ENCODE results near the gene HDLBP. TPM values are rescaled to one million over a fixed set of nuclear protein-coding genes. Genes with fewer than 3 reads are reported as not detected.

Gene HDLBP
- total and polyA plus RNA-seq, 10 donors = 46.1 to 333 (median 244) TPM

- Histone ChIP-seq H3K27me3 (replicated peaks in 1 of 7) (no peaks in the 10 kb centered on the region), H3K4me3 (no peak overlapping the region), H3K9me3 (no peaks in the 10 kb centered on the region), H3K27ac (peak overlapping the region in 6 of 8 donors; percentile 0 to 64 (median 52)), H3K36me3 (peaks cover 0 to 6% (median 0%) of the 10 kb centered on the region in 6 donors), H3K4me1 (peaks cover 26 to 99% (median 66%) of the 10 kb centered on the region in 6 donors)
- TF ChIP-seq CTCF (IDR thresholded peaks at IDR 0.05 in 8 of 11, conservative IDR thresholded peaks at IDR 0.05 in 3 of 11) (no peak), POLR2A (IDR thresholded peaks at IDR 0.05) (no peak), POLR2AphosphoS5 (IDR thresholded peaks at IDR 0.05) (no peak)
- intact Hi-C loops (cut with DNase I; ENCODE audit: low total_unique reads) = no loop called here
- no peak for DNase-seq
- WGBS, 5 donors = 87 to 95% (median 90%) methylated on average over 18 of the region's 18 CpGs
Observed at GRCh38 chr2:241308832-241309500, 6.5 kb downstream of the HDLBP start.

GRCh38 chr2:241308267-241308666, 7.2 kb downstream of the HDLBP start:
- H3K27me3 ChIP-seq (replicated peaks in 1 of 7) = no peaks in the 10 kb centered on the region
- no peaks in the 10 kb centered on the region for H3K9me3 ChIP-seq
- H3K4me1 ChIP-seq = peaks cover 23 to 99% (median 60%) of the 10 kb centered on the region in 6 donors
- intact Hi-C loops (cut with DNase I; ENCODE audit: low total_unique reads) = no loop called here
- H3K27ac ChIP-seq = no peak overlapping the region
- H3K4me3 ChIP-seq = no peak overlapping the region
- DNase-seq = no peak
- no peak for TF ChIP-seq POLR2A (IDR thresholded peaks at IDR 0.05)
- TF ChIP-seq CTCF (IDR thresholded peaks at IDR 0.05 in 8 of 11, conservative IDR thresholded peaks at IDR 0.05 in 3 of 11) = no peak
- no peak for TF ChIP-seq POLR2AphosphoS5 (IDR thresholded peaks at IDR 0.05)
- WGBS, 5 donors = 82 to 96% (median 87%) methylated on average over 5 of the region's 5 CpGs
- H3K36me3 ChIP-seq = peaks cover 0 to 6% (median 0%) of the 10 kb centered on the region in 6 donors

DNA sequence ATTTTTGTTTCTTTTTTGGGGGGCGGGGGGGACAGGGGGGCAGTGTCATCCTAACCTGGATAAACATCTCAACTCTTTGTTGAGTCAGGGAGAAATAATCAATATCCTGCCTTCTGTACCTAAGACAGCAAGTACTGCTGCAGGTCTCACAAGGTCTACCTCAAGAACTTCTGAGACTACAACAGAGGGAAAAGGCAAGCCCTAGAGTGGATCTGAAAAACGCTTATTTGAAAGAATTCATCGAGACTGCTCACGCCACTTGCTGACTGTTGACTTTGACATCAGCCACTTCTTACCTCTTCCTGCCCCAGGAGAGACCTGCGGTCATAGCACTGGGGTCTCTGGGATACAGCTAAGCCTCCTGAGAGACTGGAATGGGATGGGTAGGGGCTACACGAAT, 8.4 kb downstream of the HDLBP start:
- no peak for DNase-seq
- 71 to 91% (median 88%) methylated on average over 6 of the region's 6 CpGs for WGBS, 5 donors
- no peak overlapping the region for H3K27ac ChIP-seq
- no peaks in the 10 kb centered on the region for H3K9me3 ChIP-seq
- H3K4me3 ChIP-seq = no peak overlapping the region
- H3K36me3 ChIP-seq = peaks cover 0 to 6% (median 0%) of the 10 kb centered on the region in 6 donors
- peaks cover 22 to 99% (median 55%) of the 10 kb centered on the region in 6 donors for H3K4me1 ChIP-seq
- intact Hi-C loops (cut with DNase I; ENCODE audit: low total_unique reads) = no loop called here
- TF ChIP-seq CTCF (IDR thresholded peaks at IDR 0.05 in 8 of 11, conservative IDR thresholded peaks at IDR 0.05 in 3 of 11) (no peak), POLR2A (IDR thresholded peaks at IDR 0.05) (no peak), POLR2AphosphoS5 (IDR thresholded peaks at IDR 0.05) (no peak)
- no peaks in the 10 kb centered on the region for H3K27me3 ChIP-seq (replicated peaks in 1 of 7)

DNA sequence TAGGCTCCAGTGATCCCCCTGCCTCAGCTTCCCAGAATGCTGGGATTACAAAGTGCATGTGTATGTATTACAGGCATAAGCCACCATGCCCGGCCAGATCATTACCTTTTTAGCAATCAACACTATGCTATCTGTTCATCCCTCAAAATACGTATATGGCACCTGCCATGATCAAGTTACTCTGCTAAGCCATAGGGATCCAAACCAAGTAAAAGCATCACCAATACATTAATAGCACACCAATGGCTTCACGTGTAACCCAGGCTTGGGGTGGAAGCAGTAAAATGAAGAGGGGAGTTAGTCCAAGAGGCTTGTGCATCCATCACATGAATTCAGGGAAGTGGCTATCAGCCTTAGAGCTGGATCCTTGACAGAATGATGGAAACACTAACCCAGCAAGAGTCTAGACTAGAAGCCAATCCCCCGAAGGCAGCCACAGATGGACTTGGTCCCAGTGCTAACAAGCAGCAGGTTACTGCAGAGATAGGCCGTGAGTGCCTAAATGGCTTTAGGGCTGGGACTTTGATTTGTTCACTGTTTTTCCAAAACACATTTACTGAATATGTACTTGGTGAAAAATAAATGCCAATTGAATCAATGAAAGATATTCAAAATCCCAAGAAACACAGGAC, 11.3 kb downstream of the HDLBP start:
- Histone ChIP-seq H3K27me3 (replicated peaks in 1 of 7) (no peaks in the 10 kb centered on the region), H3K4me1 (peaks cover 0 to 92% (median 33%) of the 10 kb centered on the region in 6 donors), H3K27ac (no peak overlapping the region), H3K4me3 (no peak overlapping the region), H3K36me3 (peaks cover 0 to 6% (median 0%) of the 10 kb centered on the region in 6 donors), H3K9me3 (no peaks in the 10 kb centered on the region)
- 88 to 93% (median 90%) methylated on average over 5 of the region's 5 CpGs for WGBS, 5 donors
- no peak for TF ChIP-seq POLR2A (IDR thresholded peaks at IDR 0.05)
- TF ChIP-seq POLR2AphosphoS5 (IDR thresholded peaks at IDR 0.05) = no peak
- TF ChIP-seq CTCF (IDR thresholded peaks at IDR 0.05 in 8 of 11, conservative IDR thresholded peaks at IDR 0.05 in 3 of 11) = no peak
- no peak for DNase-seq
- intact Hi-C loops (cut with DNase I; ENCODE audit: low total_unique reads) = no loop called here

Data from spleen (tissue), 11 donors.